ENCODE results near the gene DHX36.

DNA sequence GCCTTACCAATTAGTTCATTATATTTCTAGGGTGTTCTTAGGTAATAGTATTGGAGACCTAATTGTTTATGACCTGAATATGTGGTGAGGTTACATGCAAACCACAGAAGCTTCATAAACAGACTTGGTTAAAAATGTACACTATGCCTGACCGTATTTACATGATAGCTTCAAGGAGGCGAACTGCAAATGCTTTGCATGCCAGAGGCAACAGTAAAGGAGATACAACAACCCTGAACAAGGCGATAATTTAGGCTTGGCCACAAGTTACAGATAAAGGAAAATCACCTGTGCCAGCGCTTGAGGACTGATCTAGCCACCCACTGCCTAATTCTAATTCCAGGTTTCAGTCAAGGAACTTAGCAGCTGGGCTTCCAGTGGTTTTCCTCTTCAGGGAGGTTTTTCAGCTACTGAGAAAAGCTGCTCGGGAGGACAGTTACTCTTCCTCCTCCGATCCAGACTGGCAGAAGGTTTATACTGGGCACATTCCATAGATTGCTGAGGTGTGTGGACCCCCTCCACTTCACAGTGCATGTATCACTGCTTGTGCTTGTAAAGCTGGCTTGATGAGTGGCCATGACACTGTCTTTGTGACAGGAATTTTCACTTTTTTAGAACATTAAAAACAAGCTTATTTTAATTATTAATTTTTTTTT lies 95.6 kb downstream of the DHX36 start:
- TF ChIP-seq, protein P1, sequence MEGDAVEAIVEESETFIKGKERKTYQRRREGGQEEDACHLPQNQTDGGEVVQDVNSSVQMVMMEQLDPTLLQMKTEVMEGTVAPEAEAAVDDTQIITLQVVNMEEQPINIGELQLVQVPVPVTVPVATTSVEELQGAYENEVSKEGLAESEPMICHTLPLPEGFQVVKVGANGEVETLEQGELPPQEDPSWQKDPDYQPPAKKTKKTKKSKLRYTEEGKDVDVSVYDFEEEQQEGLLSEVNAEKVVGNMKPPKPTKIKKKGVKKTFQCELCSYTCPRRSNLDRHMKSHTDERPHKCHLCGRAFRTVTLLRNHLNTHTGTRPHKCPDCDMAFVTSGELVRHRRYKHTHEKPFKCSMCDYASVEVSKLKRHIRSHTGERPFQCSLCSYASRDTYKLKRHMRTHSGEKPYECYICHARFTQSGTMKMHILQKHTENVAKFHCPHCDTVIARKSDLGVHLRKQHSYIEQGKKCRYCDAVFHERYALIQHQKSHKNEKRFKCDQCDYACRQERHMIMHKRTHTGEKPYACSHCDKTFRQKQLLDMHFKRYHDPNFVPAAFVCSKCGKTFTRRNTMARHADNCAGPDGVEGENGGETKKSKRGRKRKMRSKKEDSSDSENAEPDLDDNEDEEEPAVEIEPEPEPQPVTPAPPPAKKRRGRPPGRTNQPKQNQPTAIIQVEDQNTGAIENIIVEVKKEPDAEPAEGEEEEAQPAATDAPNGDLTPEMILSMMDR (IDR thresholded peaks at IDR 0.05): no peak
- TF ChIP-seq POLR2A (IDR thresholded peaks at IDR 0.05): no peak

Data from esophagus squamous epithelium (tissue), 4 donors.